ENCODE measurements around the gene MLEC. TPM values are rescaled to one million over a fixed set of nuclear protein-coding genes. Genes with fewer than 3 reads are reported as not detected.

Gene MLEC
- total and polyA plus RNA-seq, 2 of the 13 experiments (the other 11 are each of a cell fraction or from before 2014, with no cell fraction given): 49.8 to 156 TPM

- TF ChIP-seq ZNF574 (CRISPR knock-in tag; IDR thresholded peaks at IDR 0.05) (0 out of 2 replicates have a peak, but pooled peaks have one; percentile 10), ADNP (CRISPR knock-in tag; IDR thresholded peaks at IDR 0.05) (no peak), TFAP4 (IDR thresholded peaks at IDR 0.05; ENCODE audit: borderline replicate concordance, low read depth) (no peak), SYNCRIP (IDR thresholded peaks at IDR 0.05; ENCODE audit: insufficient read depth, low read depth, low read length) (no peak), ZNF33B (CRISPR knock-in tag; IDR thresholded peaks at IDR 0.05) (no peak; the same call in 1 of the 2 replicates), ZNF772 (CRISPR knock-in tag; IDR thresholded peaks at IDR 0.05) (no peak), TRIM24 (CRISPR knock-in tag; IDR thresholded peaks at IDR 0.05) (no peak), HDAC2 (CRISPR knock-in tag; IDR thresholded peaks at IDR 0.05) (peak; percentile 35; the same call in 1 of the 2 replicates), ZNF335 (CRISPR knock-in tag; IDR thresholded peaks at IDR 0.05) (no peak), ZNF143 (CRISPR knock-in tag; IDR thresholded peaks at IDR 0.05) (no peak), ZNF337 (CRISPR knock-in tag; IDR thresholded peaks at IDR 0.05; ENCODE audit: borderline replicate concordance, low read depth) (no peak), MLXIP (CRISPR knock-in tag; IDR thresholded peaks at IDR 0.05; ENCODE audit: borderline replicate concordance) (no peak), ZNF350 (CRISPR knock-in tag; IDR thresholded peaks at IDR 0.05; ENCODE audit: borderline replicate concordance, low read depth) (no peak), KLF9 (CRISPR knock-in tag; IDR thresholded peaks at IDR 0.05; ENCODE audit: low read depth) (no peak), CBX5 (CRISPR knock-in tag; IDR thresholded peaks at IDR 0.05; ENCODE audit: borderline replicate concordance) (no peak), ZNF816 (CRISPR knock-in tag; IDR thresholded peaks at IDR 0.05; ENCODE audit: borderline replicate concordance) (no peak), TIGD3 (CRISPR knock-in tag; IDR thresholded peaks at IDR 0.05; ENCODE audit: borderline replicate concordance) (no peak), MIER2 (CRISPR knock-in tag; IDR thresholded peaks at IDR 0.05) (peak; percentile 95), FOXP1 (IDR thresholded peaks at IDR 0.05) (no peak), FOXP1 (CRISPR knock-in tag; IDR thresholded peaks at IDR 0.05) (no peak), ONECUT2 (CRISPR knock-in tag; IDR thresholded peaks at IDR 0.05) (no peak)
Observed at GRCh38 chr12:120640861-120641833, 45.8 kb upstream of the MLEC start (continued).
